Vagina (tissue), 2 donors: ENCODE results near the gene RYR1. TPM values are rescaled to one million over a fixed set of nuclear protein-coding genes. Genes with fewer than 3 reads are reported as not detected.

ENCODE experiments used
- DNase-seq, 2 donors: peaks; one replicate each; pipeline ENCODE4 v3.0.0-alpha.2; 2017; ENCODE audit errors: extremely low spot score in 2 of 2
- H3K27ac ChIP-seq: fragments of 200-600 bp; sonication (generic); one replicate; pipeline ENCODE4 v1.5.1; 2019
- H3K27me3 ChIP-seq: fragments of 200-600 bp; sonication (generic); one replicate; pipeline ENCODE4 v1.5.1; 2019
- H3K36me3 ChIP-seq, 2 donors: fragments of 200-600 bp; sonication (generic); one replicate each; pipeline ENCODE4 v1.5.1; 2017 to 2019
- H3K4me1 ChIP-seq: fragments of 200-600 bp; sonication (generic); one replicate; pipeline ENCODE4 v1.5.1; 2019
- H3K4me3 ChIP-seq, 2 donors: fragments of 200-600 bp; sonication (generic); 1 replicate in 1 of 2; 2 replicates in 1 of 2; pipeline ENCODE4 v1.5.1; 2016 to 2019
- H3K9me3 ChIP-seq: fragments of 200-600 bp; sonication (generic); one replicate; pipeline ENCODE4 v1.5.1; 2019
- CTCF ChIP-seq, 3 experiments: fragments of 450-650 bp in 2 of 3; fragments of 200-600 bp in 1 of 3; sonication (generic) in 1 of 3; IDR thresholded peaks; one replicate each; pipeline ENCODE4 v1.5.1; 2017 to 2019; ENCODE audit warnings: antibody characterized with exemption in 3 of 3, mild to moderate bottlenecking in 2 of 3, moderate library complexity in 2 of 3
- POLR2A ChIP-seq, 2 donors: fragments of 450-650 bp; IDR thresholded peaks; one replicate each; pipeline ENCODE4 v1.6.1; 2017; ENCODE audit warnings: antibody characterized with exemption in 2 of 2, mild to moderate bottlenecking in 2 of 2, moderate library complexity in 2 of 2
- POLR2AphosphoS5 ChIP-seq, 2 donors: sonication (generic); formaldehyde crosslinking; IDR thresholded peaks; one replicate each; pipeline ENCODE4 v1.9.0; 2017; ENCODE audit warnings: antibody characterized with exemption in 2 of 2, mild to moderate bottlenecking in 2 of 2, low read depth in 1 of 2; ENCODE audit not compliant: insufficient read depth in 1 of 2
- intact Hi-C: fragments of 100-400 bp; cut with DNase I; formaldehyde crosslinking; loops from one replicate; pipeline ENCODE4 v1.15.1; 2023
- total RNA-seq: library from RNA; depleted of rRNA; stranded (reverse); fragments of >200 nt; gene quantifications from one replicate; pipeline ENCODE4 v1.2.3, GENCODE V29; 2016

RYR1 gene
- total RNA-seq, 1 donor from 2014 or later: 1.5 TPM

GRCh38 chr19:38531515-38531914, 98.0 kb downstream of the RYR1 start:
- intact Hi-C loops: no loop called here
- no peak for TF ChIP-seq POLR2AphosphoS5 (IDR thresholded peaks at IDR 0.05; ENCODE audit: insufficient read depth in 1 of 2, low read depth in 1 of 2)
- no peak for TF ChIP-seq CTCF (IDR thresholded peaks at IDR 0.05)
- no peak for TF ChIP-seq POLR2A (IDR thresholded peaks at IDR 0.05)
- H3K4me3 ChIP-seq: no peak overlapping the region
- peaks cover 4% of the 10 kb centered on the region for H3K9me3 ChIP-seq
- no peak for DNase-seq
- no peaks in the 10 kb centered on the region for H3K4me1 ChIP-seq
- no peak overlapping the region for H3K27ac ChIP-seq
- H3K27me3 ChIP-seq: no peaks in the 10 kb centered on the region
- H3K36me3 ChIP-seq: no peaks in the 10 kb centered on the region

- no peak for DNase-seq
- Histone ChIP-seq H3K27ac (no peak overlapping the region), H3K4me1 (no peaks in the 10 kb centered on the region), H3K9me3 (peaks cover 4% of the 10 kb centered on the region), H3K27me3 (no peaks in the 10 kb centered on the region), H3K4me3 (no peak overlapping the region), H3K36me3 (no peaks in the 10 kb centered on the region)
- TF ChIP-seq POLR2A (IDR thresholded peaks at IDR 0.05) (no peak), POLR2AphosphoS5 (IDR thresholded peaks at IDR 0.05; ENCODE audit: insufficient read depth in 1 of 2, low read depth in 1 of 2) (no peak), CTCF (IDR thresholded peaks at IDR 0.05) (no peak)
- intact Hi-C loops: no loop called here
Measured at GRCh38 chr19:38532939-38533338, 99.4 kb downstream of the RYR1 start.

GRCh38 chr19:38534574-38534973, 101.1 kb downstream of the RYR1 start:
- Histone ChIP-seq H3K27me3 (no peaks in the 10 kb centered on the region), H3K36me3 (no peaks in the 10 kb centered on the region), H3K4me3 (no peak overlapping the region), H3K9me3 (peaks cover 4% of the 10 kb centered on the region), H3K27ac (no peak overlapping the region), H3K4me1 (no peaks in the 10 kb centered on the region)
- TF ChIP-seq POLR2AphosphoS5 (IDR thresholded peaks at IDR 0.05; ENCODE audit: insufficient read depth in 1 of 2, low read depth in 1 of 2): no peak
- TF ChIP-seq POLR2A (IDR thresholded peaks at IDR 0.05): no peak
- no peak for TF ChIP-seq CTCF (IDR thresholded peaks at IDR 0.05)
- DNase-seq: no peak
- intact Hi-C loops: no loop called here

GRCh38 chr19:38535212-38535611, 101.7 kb downstream of the RYR1 start:
- Histone ChIP-seq H3K4me1 (no peaks in the 10 kb centered on the region), H3K36me3 (no peaks in the 10 kb centered on the region), H3K9me3 (peaks cover 4% of the 10 kb centered on the region), H3K27ac (no peak overlapping the region), H3K27me3 (no peaks in the 10 kb centered on the region), H3K4me3 (no peak overlapping the region)
- intact Hi-C loops: no loop called here
- no peak for DNase-seq
- no peak for TF ChIP-seq CTCF (IDR thresholded peaks at IDR 0.05)
- TF ChIP-seq POLR2AphosphoS5 (IDR thresholded peaks at IDR 0.05; ENCODE audit: insufficient read depth in 1 of 2, low read depth in 1 of 2): no peak
- TF ChIP-seq POLR2A (IDR thresholded peaks at IDR 0.05): no peak

- intact Hi-C loops: no loop called here
- peaks cover 4% of the 10 kb centered on the region for H3K9me3 ChIP-seq
- no peak for DNase-seq
- no peak overlapping the region for H3K27ac ChIP-seq
- TF ChIP-seq POLR2AphosphoS5 (IDR thresholded peaks at IDR 0.05; ENCODE audit: insufficient read depth in 1 of 2, low read depth in 1 of 2) (no peak), CTCF (IDR thresholded peaks at IDR 0.05) (no peak), POLR2A (IDR thresholded peaks at IDR 0.05) (no peak)
- no peaks in the 10 kb centered on the region for H3K4me1 ChIP-seq
- H3K4me3 ChIP-seq: no peak overlapping the region
- H3K36me3 ChIP-seq: no peaks in the 10 kb centered on the region
- H3K27me3 ChIP-seq: no peaks in the 10 kb centered on the region
Measured at GRCh38 chr19:38537071-38537936, 103.8 kb downstream of the RYR1 start.
